Neural crest cell (in vitro differentiated cells): ENCODE data around the gene GMDS. TPM values are rescaled to one million over a fixed set of nuclear protein-coding genes. Genes with fewer than 3 reads are reported as not detected.

Source experiments
- DNase-seq: peaks from one replicate; pipeline ENCODE4 v3.0.0; 2021; ENCODE audit warnings: low read depth, mixed read lengths, low spot score
- H3K27ac Mint-ChIP-seq: one replicate; pipeline ENCODE4 v1.8.0; 2021; ENCODE audit warnings: mild to moderate bottlenecking, mixed read lengths; ENCODE audit not compliant: unreplicated experiment
- H3K27me3 Mint-ChIP-seq: 2 replicates; pipeline ENCODE4 v1.8.0; 2021; ENCODE audit warnings: low read depth, mild to moderate bottlenecking, mixed read lengths
- H3K36me3 Mint-ChIP-seq: 2 replicates; pipeline ENCODE4 v1.8.0; 2021; ENCODE audit warnings: low read depth, mild to moderate bottlenecking, mixed read lengths
- H3K4me1 Mint-ChIP-seq: 2 replicates; pipeline ENCODE4 v1.8.0; 2021; ENCODE audit warnings: mixed read lengths
- H3K4me3 Mint-ChIP-seq: one replicate; pipeline ENCODE4 v1.8.0; 2021; ENCODE audit warnings: mild to moderate bottlenecking, mixed read lengths
- H3K9me3 Mint-ChIP-seq: 2 replicates; pipeline ENCODE4 v1.8.0; 2021; ENCODE audit warnings: mixed read lengths
- CTCF ChIP-seq: fragments of 200-600 bp; sonication (generic); conservative IDR thresholded peaks from 2 replicates; pipeline ENCODE4 v1.5.0; 2021; ENCODE audit warnings: antibody characterized with exemption, mild to moderate bottlenecking
- total RNA-seq: library from RNA; stranded (reverse); gene quantifications from 2 replicates; pipeline ENCODE4 v1.2.1, GENCODE V29; 2021

The GMDS gene
- total RNA-seq, 1 donor from 2014 or later = 16.1 TPM

- H3K9me3 Mint-ChIP-seq = no peaks in the 10 kb centered on the region
- no peaks in the 10 kb centered on the region for H3K27me3 Mint-ChIP-seq
- H3K4me1 Mint-ChIP-seq = no peaks in the 10 kb centered on the region
- no peak overlapping the region for H3K4me3 Mint-ChIP-seq
- DNase-seq = no peak
- H3K27ac Mint-ChIP-seq = no peak overlapping the region
- TF ChIP-seq CTCF = no peak
- no peaks in the 10 kb centered on the region for H3K36me3 Mint-ChIP-seq
These were observed 272.4 kb downstream of the GMDS start for GRCh38 chr6:1972962-1973361.

GRCh38 chr6:1971612-1972011 lies 273.8 kb downstream of the GMDS start:
- Mint-ChIP-seq H3K27ac (no peak overlapping the region), H3K4me1 (no peaks in the 10 kb centered on the region), H3K9me3 (no peaks in the 10 kb centered on the region), H3K27me3 (no peaks in the 10 kb centered on the region), H3K36me3 (no peaks in the 10 kb centered on the region), H3K4me3 (no peak overlapping the region)
- no peak for DNase-seq
- TF ChIP-seq CTCF = no peak

GRCh38 chr6:1970151-1970561 lies 275.2 kb downstream of the GMDS start:
- H3K27ac Mint-ChIP-seq = no peak overlapping the region
- H3K4me1 Mint-ChIP-seq = no peaks in the 10 kb centered on the region
- H3K27me3 Mint-ChIP-seq = no peaks in the 10 kb centered on the region
- H3K4me3 Mint-ChIP-seq = no peak overlapping the region
- no peak for DNase-seq
- no peaks in the 10 kb centered on the region for H3K9me3 Mint-ChIP-seq
- no peaks in the 10 kb centered on the region for H3K36me3 Mint-ChIP-seq
- no peak for TF ChIP-seq CTCF

- H3K27me3 Mint-ChIP-seq = no peaks in the 10 kb centered on the region
- H3K27ac Mint-ChIP-seq = no peak overlapping the region
- peaks cover 2% of the 10 kb centered on the region for H3K4me1 Mint-ChIP-seq
- no peaks in the 10 kb centered on the region for H3K36me3 Mint-ChIP-seq
- no peak overlapping the region for H3K4me3 Mint-ChIP-seq
- no peak for DNase-seq
- H3K9me3 Mint-ChIP-seq = no peaks in the 10 kb centered on the region
- no peak for TF ChIP-seq CTCF
These were observed 278.7 kb downstream of the GMDS start for GRCh38 chr6:1966713-1967112.

- H3K4me3 Mint-ChIP-seq = no peak overlapping the region
- TF ChIP-seq CTCF = no peak
- H3K9me3 Mint-ChIP-seq = no peaks in the 10 kb centered on the region
- DNase-seq = no peak
- no peaks in the 10 kb centered on the region for H3K36me3 Mint-ChIP-seq
- no peak overlapping the region for H3K27ac Mint-ChIP-seq
- H3K4me1 Mint-ChIP-seq = peaks cover 4% of the 10 kb centered on the region
- H3K27me3 Mint-ChIP-seq = no peaks in the 10 kb centered on the region
These were observed 279.7 kb downstream of the GMDS start for GRCh38 chr6:1965596-1966224.

GRCh38 chr6:1963596-1963995 lies 281.8 kb downstream of the GMDS start:
- H3K4me3 Mint-ChIP-seq = no peak overlapping the region

More at GRCh38 chr6:1963596-1963995, 281.8 kb downstream of the GMDS start:
- DNase-seq = no peak
- no peaks in the 10 kb centered on the region for H3K36me3 Mint-ChIP-seq
- no peaks in the 10 kb centered on the region for H3K27me3 Mint-ChIP-seq
- no peak for TF ChIP-seq CTCF
- no peak overlapping the region for H3K27ac Mint-ChIP-seq
- no peaks in the 10 kb centered on the region for H3K9me3 Mint-ChIP-seq
- H3K4me1 Mint-ChIP-seq = peaks cover 4% of the 10 kb centered on the region
